Measurements from ENCODE around the gene SPANXN5.
"Not testable (repeated sequence)": the region's sequence is repeated elsewhere in the genome, so short reads cannot be mapped to it uniquely, and the experiment has no call there.

SPANXN5 gene

DNA sequence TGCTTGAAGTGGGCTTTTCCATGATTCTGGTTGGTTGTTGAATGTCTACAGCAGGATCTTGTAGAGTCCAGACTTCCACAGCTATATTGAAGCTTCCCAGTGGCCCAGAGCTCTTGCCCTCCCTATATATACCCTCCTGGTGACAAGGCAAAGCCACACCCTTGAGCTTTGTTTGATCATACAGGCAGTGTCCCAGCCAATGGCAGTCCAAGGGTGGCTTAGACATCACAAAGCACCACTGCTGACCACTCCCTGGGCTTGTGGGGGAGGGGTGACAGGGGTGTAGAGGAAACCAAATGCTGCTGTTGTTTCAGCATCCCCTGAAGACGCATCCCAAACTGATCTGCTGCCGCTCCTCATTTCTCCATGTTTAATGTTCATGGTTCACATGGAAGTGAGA lies at the start of gene SPANXN5:
Gene SPANXN5, minus strand, starts transcription at position 101 of the 400 bp plus-strand sequence. Its CDS starts 79 bp downstream, at position 22.
- DNase-seq = not testable (repeated sequence)

- DNase-seq = not testable (repeated sequence)
These were observed 46.4 kb upstream of the SPANXN5 start for GRCh38 chrX:52843619-52844018.

- no peak for DNase-seq
These were observed 41.9 kb upstream of the SPANXN5 start for GRCh38 chrX:52839137-52839536.

DNA sequence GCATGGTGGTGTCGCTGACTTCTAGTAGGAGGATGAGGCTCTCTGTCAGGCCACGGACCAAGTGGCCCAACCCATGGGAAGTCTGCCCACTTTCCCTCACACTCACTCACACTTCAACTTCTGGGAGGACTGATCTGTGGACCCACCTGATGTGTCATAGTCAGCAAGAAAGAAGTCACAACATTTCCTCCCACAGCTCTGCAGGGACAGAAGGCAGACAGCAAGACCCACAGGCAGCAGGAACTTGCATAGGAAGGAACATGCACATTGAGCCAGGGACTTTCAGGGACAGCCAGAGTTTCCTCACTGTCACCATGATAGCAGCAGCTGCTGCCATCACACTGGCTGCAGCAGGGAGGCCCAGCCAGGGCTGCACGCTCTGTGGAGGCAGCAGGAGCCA lies 33.3 kb upstream of the SPANXN5 start:
- DNase-seq = no peak

DNA sequence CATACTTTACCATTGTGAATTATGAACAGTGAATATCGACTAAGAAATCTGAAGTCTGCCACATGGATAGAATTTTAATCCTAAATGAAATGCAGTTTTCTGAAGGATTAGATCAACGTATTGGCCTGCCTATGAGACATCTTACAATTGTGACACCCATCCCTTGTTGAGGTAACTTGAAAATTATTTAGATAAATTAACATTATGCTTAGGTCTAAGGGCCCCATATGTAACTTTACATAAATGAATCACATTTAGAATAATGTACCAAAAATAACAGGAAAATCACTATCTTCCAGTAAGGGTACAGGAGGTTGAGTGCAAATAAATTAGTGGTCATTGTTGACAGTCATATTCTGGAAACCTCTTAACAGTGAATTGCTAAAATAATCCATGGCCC lies 27.4 kb upstream of the SPANXN5 start:
- no peak for DNase-seq

DNA sequence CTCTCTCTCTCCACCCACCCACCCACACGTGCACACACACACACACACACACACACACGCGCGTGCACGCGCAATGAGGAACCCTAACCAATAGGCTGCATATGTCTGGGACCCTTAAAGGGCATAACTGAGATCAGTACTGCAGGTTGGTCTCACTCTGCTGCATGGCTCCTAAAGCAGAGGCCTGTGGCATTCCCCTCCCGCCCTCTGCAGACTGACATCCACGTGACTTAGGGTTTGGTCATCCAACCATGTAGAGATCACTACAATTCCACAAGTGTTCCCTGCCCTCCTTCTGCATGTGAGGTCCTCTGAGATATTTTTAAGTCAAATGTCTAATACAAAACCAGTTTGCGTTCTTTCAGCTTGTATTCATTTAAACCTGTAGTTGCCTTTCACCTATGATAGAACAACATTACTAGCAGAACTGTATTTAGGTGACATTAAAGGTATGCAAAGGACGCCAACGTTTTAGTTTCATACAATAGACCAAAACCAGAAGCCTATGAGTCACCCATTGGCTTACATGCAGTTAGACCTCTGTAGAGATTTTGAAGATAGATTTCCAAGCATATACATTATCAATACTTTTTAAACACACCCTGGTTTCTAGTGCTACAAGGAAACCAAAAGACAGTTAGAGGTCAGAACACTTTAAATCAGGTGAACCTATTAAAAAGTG lies 24.0 kb upstream of the SPANXN5 start:
- DNase-seq = no peak

- DNase-seq = no peak
These were observed 22.6 kb upstream of the SPANXN5 start for GRCh38 chrX:52819788-52820187.

DNA sequence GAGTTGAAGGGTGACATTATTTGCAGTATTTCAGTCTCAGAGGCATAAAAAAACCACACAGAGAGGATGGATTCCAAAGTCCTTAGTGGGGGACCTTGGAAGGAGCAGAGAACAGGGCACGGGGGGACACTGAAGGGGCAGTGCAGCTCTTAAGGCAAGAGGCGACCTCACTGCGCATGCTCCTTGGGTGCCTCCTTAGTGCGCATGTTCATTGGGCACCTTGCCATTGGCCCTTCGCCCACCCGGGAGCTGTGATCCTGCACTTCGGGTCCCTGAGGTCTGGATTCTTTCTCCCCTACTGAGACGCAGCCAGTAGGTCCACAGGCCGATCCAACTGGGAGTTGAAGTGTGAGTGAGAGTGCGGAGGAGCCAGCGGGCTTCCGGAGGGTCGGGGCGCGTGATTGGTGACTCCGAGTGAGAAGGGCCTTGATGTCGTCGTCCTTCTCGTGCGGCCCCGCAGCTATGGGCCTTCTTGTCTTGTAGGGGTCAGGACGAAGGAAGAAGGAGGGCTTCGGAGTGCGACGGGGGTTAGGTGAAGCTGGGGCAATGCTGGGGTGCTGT lies 13.9 kb upstream of the SPANXN5 start, which contains the start of gene XAGE5:
Gene XAGE5, plus strand, starts transcription at position 223 of the 561 bp plus-strand sequence. CDS start 1,280 bp downstream, outside the sequence.
- DNase-seq = no peak

GRCh38 chrX:52804876-52805275 lies 7.6 kb upstream of the SPANXN5 start:
- not testable (repeated sequence) for DNase-seq

DNA sequence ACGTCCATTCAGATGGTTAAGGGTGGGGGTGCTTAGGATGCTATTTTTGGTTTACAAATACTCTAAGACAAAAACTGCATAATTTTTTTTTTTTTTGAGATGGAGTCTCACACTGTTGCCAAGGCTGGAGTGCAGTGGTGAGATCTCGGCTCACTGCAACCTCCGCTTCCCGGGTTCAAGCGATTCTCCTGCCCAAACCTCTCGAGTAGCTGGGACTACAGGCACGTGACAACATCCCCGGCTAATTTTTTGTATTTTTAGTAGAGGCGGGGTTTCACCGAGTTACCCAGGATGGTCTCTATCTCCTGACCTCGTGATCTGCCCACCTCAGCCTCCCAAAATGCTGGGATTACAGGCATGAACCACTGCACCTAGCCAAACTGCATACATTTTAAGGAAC lies 23.7 kb downstream of the SPANXN5 start:
- DNase-seq = not testable (repeated sequence)

DNA sequence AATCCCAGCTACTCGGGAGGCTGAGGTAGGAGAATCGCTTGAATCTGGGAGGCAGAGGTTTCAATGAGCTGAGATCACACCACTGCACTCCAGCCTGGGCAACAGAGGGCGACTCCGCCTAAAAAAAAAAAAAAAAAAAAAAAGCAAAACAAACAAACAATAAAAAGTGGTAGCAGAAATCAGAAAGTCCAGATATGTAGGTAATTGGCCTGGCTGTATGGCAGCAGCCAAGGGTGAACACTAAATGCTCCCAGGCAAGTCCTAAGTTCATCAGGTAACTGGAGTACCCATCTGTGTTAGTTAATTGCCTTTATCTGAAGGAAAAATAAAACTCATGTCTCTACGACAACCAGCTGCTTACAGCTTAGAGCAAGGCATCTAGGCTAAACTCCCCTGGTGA lies 31.2 kb downstream of the SPANXN5 start:
- DNase-seq = not testable (repeated sequence)

DNA sequence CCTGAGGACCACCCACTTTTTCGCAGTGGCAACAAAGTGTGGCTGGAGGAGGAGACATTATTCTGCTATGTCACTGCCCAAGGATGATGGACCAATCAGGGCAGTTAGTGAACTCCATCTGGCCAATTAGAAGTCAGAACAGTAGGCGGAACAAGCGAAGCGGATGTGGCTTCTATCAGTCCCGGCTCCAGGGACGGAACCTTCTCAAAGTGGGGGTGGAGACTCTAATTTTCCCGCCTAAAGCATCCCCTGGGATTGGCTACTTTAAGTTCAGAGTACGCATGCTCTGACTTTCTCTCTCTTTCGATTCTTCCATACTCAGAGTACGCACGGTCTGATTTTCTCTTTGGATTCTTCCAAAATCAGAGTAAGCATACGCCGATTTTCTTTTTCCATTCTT lies 46.3 kb downstream of the SPANXN5 start, which contains the start of gene SSX2B:
Gene SSX2B, plus strand, starts transcription at position 301 of the 400 bp plus-strand sequence. CDS start 1,429 bp downstream, outside the sequence.
- DNase-seq = not testable (repeated sequence)
